Suppressor macrophage treated with lipopolysaccharide for 4 hours (primary cell): ENCODE data around the gene UBE2H.

Experiments used
- DNase-seq: peaks from one replicate; pipeline ENCODE4 v3.0.0-alpha.2; 2020

The UBE2H gene

GRCh38 chr7:129784437-129784782, 168.3 kb downstream of the UBE2H start:
- DNase-seq = no peak

- DNase-seq = no peak
These were observed 169.2 kb downstream of the UBE2H start for GRCh38 chr7:129783584-129783919.

DNA sequence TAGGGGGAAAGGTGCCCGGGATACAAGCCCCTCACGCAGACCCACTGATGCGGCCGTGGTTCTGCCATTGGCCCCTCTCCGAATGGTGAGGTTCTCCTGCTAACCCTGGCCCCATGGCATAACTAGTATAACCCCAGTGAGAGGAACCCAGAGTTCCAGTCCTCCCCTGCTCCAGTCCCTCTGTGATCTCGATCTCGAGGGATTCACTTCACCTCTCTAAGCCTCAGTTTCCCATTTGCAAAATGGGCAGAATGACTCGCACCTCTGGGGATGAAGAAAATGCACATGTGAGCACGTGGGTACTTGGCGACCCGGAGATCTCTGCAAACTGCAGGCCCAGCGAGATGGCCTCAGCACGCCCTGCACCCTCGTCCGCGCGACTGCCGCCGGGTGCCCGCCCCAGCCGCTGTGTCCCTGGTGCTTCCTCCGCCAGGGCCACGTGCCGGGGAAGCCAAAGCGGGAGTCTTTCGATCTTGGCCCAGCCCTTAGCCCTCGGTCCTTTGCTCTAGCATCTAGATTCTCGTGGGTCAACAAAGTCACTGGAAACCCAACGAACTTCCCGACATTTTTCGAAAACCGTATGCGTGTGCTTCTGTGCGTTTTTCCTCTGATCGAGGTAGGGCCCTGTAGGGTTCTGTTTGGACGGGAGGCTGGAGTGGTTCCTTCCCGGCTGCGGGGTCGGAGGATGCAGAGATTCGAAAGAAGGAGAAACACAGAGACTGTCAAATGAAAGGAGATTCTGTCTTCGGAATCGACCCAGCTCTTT, 169.8 kb downstream of the UBE2H start:
- no peak for DNase-seq

DNA sequence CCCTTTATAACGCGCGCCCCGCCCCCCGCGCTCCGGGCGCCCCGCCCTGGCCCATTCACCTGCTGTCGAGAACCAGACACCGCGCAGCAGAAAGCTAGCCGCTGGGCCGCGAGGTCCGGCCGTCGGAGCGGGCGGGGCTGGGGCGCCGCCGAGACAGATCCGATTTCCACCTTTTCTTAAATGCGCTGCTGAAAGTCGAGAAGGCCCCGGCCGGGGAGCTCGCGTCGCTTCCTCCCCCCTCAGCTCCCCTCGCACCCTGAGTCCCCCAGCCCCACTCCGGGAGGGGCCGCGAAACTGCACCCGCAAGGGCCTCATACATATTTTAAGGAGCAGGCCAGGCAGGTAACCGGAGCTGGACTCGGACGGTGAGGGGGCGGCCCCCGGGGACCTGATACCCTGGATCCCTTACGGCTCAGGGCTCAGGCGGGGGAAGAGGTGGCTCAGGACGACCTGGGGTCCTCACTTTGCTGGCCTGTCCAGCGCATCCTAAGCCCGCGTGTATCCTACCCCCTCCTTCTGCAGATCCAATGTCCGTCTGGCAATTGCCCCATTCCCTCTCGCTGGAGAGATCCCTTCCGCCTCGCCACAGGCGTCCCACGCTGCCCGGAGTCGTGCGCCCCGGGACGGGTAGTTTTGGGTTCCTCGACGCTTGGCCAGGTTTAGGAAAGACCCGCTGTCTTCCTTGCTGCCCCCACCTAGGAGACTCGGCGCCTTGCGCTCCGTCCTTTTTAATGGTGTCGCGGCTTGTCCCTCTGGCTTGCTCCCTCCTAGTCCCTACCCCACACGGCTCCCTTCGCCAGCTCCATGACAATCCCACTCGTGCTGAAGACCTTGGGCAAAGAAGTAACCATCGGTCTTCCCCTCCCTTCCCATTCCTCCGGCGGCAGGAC, 170.6 kb downstream of the UBE2H start:
- DNase-seq = no peak

GRCh38 chr7:129780974-129781927, 171.5 kb downstream of the UBE2H start:
- DNase-seq = no peak
